Trophoblast cell (in vitro differentiated cells and primary cell): Measurements from ENCODE around the gene ADARB2.

ENCODE experiments used
- DNase-seq, 2 donors: peaks; one replicate each; pipeline ENCODE4 v3.0.0-alpha.2; 2016
- H2AFZ ChIP-seq: 2 replicates; pipeline ENCODE4 v1.6.1; 2013; ENCODE audit warnings: low read length, moderate library complexity, mild to moderate bottlenecking; ENCODE audit not compliant: insufficient read depth, poor library complexity
- H2AK5ac ChIP-seq: 2 replicates; pipeline ENCODE4 v1.6.1; 2013; ENCODE audit warnings: mild to moderate bottlenecking, low read length
- H2BK120ac ChIP-seq: 2 replicates; pipeline ENCODE4 v1.6.1; 2013; ENCODE audit warnings: low read length, mild to moderate bottlenecking, moderate library complexity; ENCODE audit not compliant: insufficient read depth, poor library complexity
- H2BK12ac ChIP-seq: 2 replicates; pipeline ENCODE4 v1.6.1; 2013; ENCODE audit warnings: mild to moderate bottlenecking, low read length, moderate library complexity
- H2BK5ac ChIP-seq: 2 replicates; pipeline ENCODE4 v1.6.1; 2013; ENCODE audit warnings: low read length, low read depth, moderate library complexity, mild to moderate bottlenecking; ENCODE audit not compliant: poor library complexity
- H3K14ac ChIP-seq: 2 replicates; pipeline ENCODE4 v1.6.1; 2013; ENCODE audit warnings: mild to moderate bottlenecking, low read length
- H3K18ac ChIP-seq: 2 replicates; pipeline ENCODE4 v1.6.1; 2013; ENCODE audit warnings: mild to moderate bottlenecking, low read length
- H3K23ac ChIP-seq: 2 replicates; pipeline ENCODE4 v1.6.1; 2013; ENCODE audit warnings: low read length
- H3K27ac ChIP-seq: 2 replicates; pipeline ENCODE4 v1.5.1; 2013; ENCODE audit warnings: low read depth, mild to moderate bottlenecking, inconsistent platforms, low read length, moderate library complexity
- H3K27me3 ChIP-seq: 2 replicates; pipeline ENCODE4 v1.6.1; 2013; ENCODE audit warnings: inconsistent platforms, mild to moderate bottlenecking, low read length, moderate library complexity; ENCODE audit not compliant: insufficient read depth
- H3K36me3 ChIP-seq, 2 experiments: 1 replicate in 1 of 2; 2 replicates in 1 of 2; pipeline ENCODE4 v1.6.1; 2013; ENCODE audit warnings: low read length in 2 of 2, mild to moderate bottlenecking in 2 of 2, moderate library complexity in 1 of 2; ENCODE audit not compliant: insufficient read depth in 2 of 2, control insufficient read depth in 1 of 2
- H3K4ac ChIP-seq: 2 replicates; pipeline ENCODE4 v1.6.1; 2013; ENCODE audit warnings: low read depth, mild to moderate bottlenecking, low read length, moderate library complexity
- H3K4me1 ChIP-seq, 2 experiments: 1 replicate in 1 of 2; 2 replicates in 1 of 2; pipeline ENCODE4 v1.6.1; 2013; ENCODE audit warnings: low read length in 2 of 2, mild to moderate bottlenecking in 2 of 2, moderate library complexity in 1 of 2; ENCODE audit not compliant: insufficient read depth in 2 of 2, control insufficient read depth in 1 of 2
- H3K4me2 ChIP-seq: 2 replicates; pipeline ENCODE4 v1.6.1; 2013; ENCODE audit warnings: inconsistent platforms, mild to moderate bottlenecking, low read length, moderate library complexity
- H3K4me3 ChIP-seq: 2 replicates; pipeline ENCODE4 v1.5.1; 2013; ENCODE audit warnings: mild to moderate bottlenecking, low read depth, low read length, inconsistent platforms
- H3K79me1 ChIP-seq: one replicate; pipeline ENCODE4 v1.6.1; 2013; ENCODE audit warnings: low read length
- H3K79me2 ChIP-seq: 2 replicates; pipeline ENCODE4 v1.6.1; 2013; ENCODE audit warnings: low read length, mild to moderate bottlenecking; ENCODE audit not compliant: control insufficient read depth, insufficient read depth, poor library complexity
- H3K9ac ChIP-seq: 2 replicates; pipeline ENCODE4 v1.6.1; 2013; ENCODE audit warnings: mild to moderate bottlenecking, low read length
- H3K9me3 ChIP-seq: 2 replicates; pipeline ENCODE4 v1.6.1; 2013; ENCODE audit warnings: low read depth, mild to moderate bottlenecking, control low read depth, inconsistent platforms, low read length; ENCODE audit not compliant: insufficient read depth
- H4K12ac ChIP-seq: 2 replicates; pipeline ENCODE4 v1.6.1; 2013; ENCODE audit warnings: low read depth, mild to moderate bottlenecking, low read length, moderate library complexity
- H4K8ac ChIP-seq: 2 replicates; pipeline ENCODE4 v1.6.1; 2013; ENCODE audit warnings: low read depth, mild to moderate bottlenecking, low read length, moderate library complexity
- H4K91ac ChIP-seq: one replicate; pipeline ENCODE4 v1.6.1; 2013; ENCODE audit warnings: low read depth, mild to moderate bottlenecking, low read length, moderate library complexity
- WGBS: extraction: QIAGEN DNeasy Blood & Tissue Kit; methylation state at CpG from one replicate; pipeline ENCODE4 v1.1.7; 2013; ENCODE audit warnings: missing lambda C conversion rate; ENCODE audit not compliant: insufficient read length, insufficient coverage; ENCODE audit errors: extremely low coverage; 5-methylcytosine and 5-hydroxymethylcytosine counted together

ADARB2 gene

GRCh38 chr10:1508096-1508495 lies 229.2 kb downstream of the ADARB2 start:
- Histone ChIP-seq H3K9me3 (peaks cover 11% of the 10 kb centered on the region), H3K23ac (no peak overlapping the region), H2BK12ac (no peak overlapping the region), H3K9ac (no peak overlapping the region), H3K27me3 (no peaks in the 10 kb centered on the region), H3K4me2 (no peak overlapping the region), H3K79me2 (no peaks in the 10 kb centered on the region), H3K79me1 (no peaks in the 10 kb centered on the region), H3K18ac (no peak overlapping the region), H2BK120ac (no peak overlapping the region), H4K8ac (no peak overlapping the region), H3K4me3 (no peak overlapping the region), H3K36me3 (no peaks in the 10 kb centered on the region), H3K14ac (no peak overlapping the region), H3K27ac (no peak overlapping the region), H2AFZ (no peak overlapping the region), H2BK5ac (no peak overlapping the region), H4K91ac (no peak overlapping the region), H4K12ac (no peak overlapping the region), H2AK5ac (no peak overlapping the region), H3K4ac (no peak overlapping the region), H3K4me1 (no peaks in the 10 kb centered on the region)
- no peak for DNase-seq
- WGBS = no CpG with 5 or more reads among the region's 16 CpGs

GRCh38 chr10:1507436-1507835 lies 229.9 kb downstream of the ADARB2 start:
- Histone ChIP-seq H2AK5ac (no peak overlapping the region), H3K79me2 (no peaks in the 10 kb centered on the region), H3K4ac (no peak overlapping the region), H3K9me3 (peaks cover 9% of the 10 kb centered on the region), H3K14ac (no peak overlapping the region), H3K4me1 (no peaks in the 10 kb centered on the region), H4K12ac (no peak overlapping the region), H2AFZ (no peak overlapping the region), H3K27ac (no peak overlapping the region), H3K4me2 (no peak overlapping the region), H3K79me1 (no peaks in the 10 kb centered on the region), H3K18ac (no peak overlapping the region), H2BK120ac (no peak overlapping the region), H4K8ac (no peak overlapping the region), H4K91ac (no peak overlapping the region), H3K23ac (no peak overlapping the region), H2BK5ac (no peak overlapping the region), H3K9ac (no peak overlapping the region), H3K27me3 (no peaks in the 10 kb centered on the region), H3K4me3 (no peak overlapping the region), H2BK12ac (no peak overlapping the region), H3K36me3 (no peaks in the 10 kb centered on the region)
- DNase-seq = no peak
- no CpG with 5 or more reads among the region's 15 CpGs for WGBS

- no peak overlapping the region for H3K14ac ChIP-seq
- no peak overlapping the region for H3K27ac ChIP-seq
- no CpG with 5 or more reads among the region's 8 CpGs for WGBS
Observed at GRCh38 chr10:1504940-1505339, 232.4 kb downstream of the ADARB2 start.

GRCh38 chr10:1504286-1504685 lies 233.0 kb downstream of the ADARB2 start:
- Histone ChIP-seq H3K79me1 (no peaks in the 10 kb centered on the region), H3K27me3 (no peaks in the 10 kb centered on the region), H3K9ac (no peak overlapping the region), H2AK5ac (no peak overlapping the region), H2AFZ (no peak overlapping the region), H3K4me3 (no peak overlapping the region), H3K18ac (no peak overlapping the region), H3K4me2 (no peak overlapping the region), H3K36me3 (no peaks in the 10 kb centered on the region), H3K79me2 (no peaks in the 10 kb centered on the region), H4K12ac (no peak overlapping the region), H2BK5ac (no peak overlapping the region), H3K4ac (no peak overlapping the region), H2BK120ac (no peak overlapping the region), H2BK12ac (no peak overlapping the region), H3K14ac (no peak overlapping the region), H4K8ac (no peak overlapping the region), H3K23ac (no peak overlapping the region), H3K9me3 (peaks cover 9% of the 10 kb centered on the region), H4K91ac (no peak overlapping the region), H3K4me1 (no peaks in the 10 kb centered on the region), H3K27ac (no peak overlapping the region)
- DNase-seq = no peak
- WGBS = no CpG with 5 or more reads among the region's 15 CpGs

More at GRCh38 chr10:1504940-1505339, 232.4 kb downstream of the ADARB2 start:
- peak overlapping the region; percentile 14 for H3K4me3 ChIP-seq
- H4K8ac ChIP-seq = no peak overlapping the region
- H2AK5ac ChIP-seq = no peak overlapping the region
- H3K36me3 ChIP-seq = no peaks in the 10 kb centered on the region
- no peak overlapping the region for H4K91ac ChIP-seq
- H3K4me2 ChIP-seq = no peak overlapping the region
- H3K79me1 ChIP-seq = no peaks in the 10 kb centered on the region
- H2BK120ac ChIP-seq = no peak overlapping the region
- peaks cover 9% of the 10 kb centered on the region for H3K9me3 ChIP-seq
- no peak overlapping the region for H2AFZ ChIP-seq
- no peak overlapping the region for H2BK5ac ChIP-seq
- no peak overlapping the region for H3K4ac ChIP-seq
- no peak overlapping the region for H3K18ac ChIP-seq
- no peak overlapping the region for H3K9ac ChIP-seq
- H3K27me3 ChIP-seq = no peaks in the 10 kb centered on the region
- H3K79me2 ChIP-seq = no peaks in the 10 kb centered on the region
- no peak overlapping the region for H4K12ac ChIP-seq
- no peak overlapping the region for H3K23ac ChIP-seq
- H3K4me1 ChIP-seq = no peaks in the 10 kb centered on the region
- no peak overlapping the region for H2BK12ac ChIP-seq
- no peak for DNase-seq
